GM13976 (cell line): ENCODE measurements around the gene XRCC6.
"Not testable (repeated sequence)": the region's sequence is repeated elsewhere in the genome, so short reads cannot be mapped to it uniquely, and the experiment has no call there.

ENCODE experiments used
- DNase-seq: peaks from one replicate; pipeline ENCODE4 v3.0.0; 2012; ENCODE audit warnings: low spot score
- in situ Hi-C: fragments of 300-500 bp; cut with MboI; formaldehyde crosslinking; loops from one replicate; pipeline ENCODE4 v1.12.0; 2022; ENCODE audit warnings: low sequenced_read_pairs, mixed read lengths, inconsistent platforms; ENCODE audit not compliant: unreplicated experiment
- TF ChIP-seq, protein P1 (sequence below): IDR thresholded peaks from 2 replicates; pipeline ENCODE4 v1.5.1; 2012; ENCODE audit warnings: borderline replicate concordance, mild to moderate bottlenecking; ENCODE audit not compliant: insufficient read depth; ENCODE audit errors: extremely low read depth, missing control alignments, control extremely low read depth

The XRCC6 gene

DNA sequence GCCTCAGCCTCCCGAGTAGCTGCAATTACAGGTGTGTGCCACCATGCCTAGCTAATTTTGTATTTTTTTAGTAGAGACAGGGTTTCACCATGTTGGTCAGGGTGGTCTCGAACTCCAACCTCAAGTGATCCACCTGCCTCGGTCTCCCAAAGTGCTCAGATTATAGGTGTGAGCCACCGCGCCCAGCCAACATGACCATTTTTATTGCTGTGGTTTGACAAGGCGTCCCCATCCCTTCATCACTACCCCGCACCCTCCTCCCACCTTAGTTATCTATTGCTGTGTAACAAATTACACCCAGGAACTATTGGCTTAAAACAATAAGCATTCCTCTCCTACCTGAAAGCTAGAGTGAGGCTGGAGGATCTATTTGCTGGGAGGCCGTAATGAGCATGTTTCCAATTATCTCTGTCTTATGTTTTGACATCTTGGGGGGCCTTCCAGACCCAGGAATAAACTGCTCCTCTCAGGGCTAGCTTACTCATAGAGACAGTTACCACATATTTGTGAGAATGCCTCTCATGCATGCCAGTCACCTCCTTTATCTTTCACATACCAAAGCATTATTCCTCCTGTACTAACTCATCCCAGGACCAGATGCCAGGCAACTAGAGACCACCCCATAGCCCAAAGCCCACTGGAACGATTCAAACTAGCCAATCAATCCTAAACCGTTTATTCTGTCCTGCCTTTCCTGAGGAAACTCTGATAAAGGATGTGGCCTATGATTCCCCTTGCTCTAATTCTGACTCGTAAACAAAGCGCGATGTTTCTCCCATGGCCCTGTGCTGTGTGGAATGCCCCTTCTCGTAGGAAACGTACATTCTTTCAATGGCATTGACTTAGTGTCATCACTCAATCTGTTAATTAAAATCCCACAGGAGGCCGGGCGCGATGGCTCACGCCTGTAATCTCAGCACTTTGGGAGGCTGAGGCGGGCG lies 48.1 kb downstream of the XRCC6 start:
- TF ChIP-seq, protein P1, sequence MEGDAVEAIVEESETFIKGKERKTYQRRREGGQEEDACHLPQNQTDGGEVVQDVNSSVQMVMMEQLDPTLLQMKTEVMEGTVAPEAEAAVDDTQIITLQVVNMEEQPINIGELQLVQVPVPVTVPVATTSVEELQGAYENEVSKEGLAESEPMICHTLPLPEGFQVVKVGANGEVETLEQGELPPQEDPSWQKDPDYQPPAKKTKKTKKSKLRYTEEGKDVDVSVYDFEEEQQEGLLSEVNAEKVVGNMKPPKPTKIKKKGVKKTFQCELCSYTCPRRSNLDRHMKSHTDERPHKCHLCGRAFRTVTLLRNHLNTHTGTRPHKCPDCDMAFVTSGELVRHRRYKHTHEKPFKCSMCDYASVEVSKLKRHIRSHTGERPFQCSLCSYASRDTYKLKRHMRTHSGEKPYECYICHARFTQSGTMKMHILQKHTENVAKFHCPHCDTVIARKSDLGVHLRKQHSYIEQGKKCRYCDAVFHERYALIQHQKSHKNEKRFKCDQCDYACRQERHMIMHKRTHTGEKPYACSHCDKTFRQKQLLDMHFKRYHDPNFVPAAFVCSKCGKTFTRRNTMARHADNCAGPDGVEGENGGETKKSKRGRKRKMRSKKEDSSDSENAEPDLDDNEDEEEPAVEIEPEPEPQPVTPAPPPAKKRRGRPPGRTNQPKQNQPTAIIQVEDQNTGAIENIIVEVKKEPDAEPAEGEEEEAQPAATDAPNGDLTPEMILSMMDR: no peak
- no peak for DNase-seq
- in situ Hi-C loops: no loop called here

DNA sequence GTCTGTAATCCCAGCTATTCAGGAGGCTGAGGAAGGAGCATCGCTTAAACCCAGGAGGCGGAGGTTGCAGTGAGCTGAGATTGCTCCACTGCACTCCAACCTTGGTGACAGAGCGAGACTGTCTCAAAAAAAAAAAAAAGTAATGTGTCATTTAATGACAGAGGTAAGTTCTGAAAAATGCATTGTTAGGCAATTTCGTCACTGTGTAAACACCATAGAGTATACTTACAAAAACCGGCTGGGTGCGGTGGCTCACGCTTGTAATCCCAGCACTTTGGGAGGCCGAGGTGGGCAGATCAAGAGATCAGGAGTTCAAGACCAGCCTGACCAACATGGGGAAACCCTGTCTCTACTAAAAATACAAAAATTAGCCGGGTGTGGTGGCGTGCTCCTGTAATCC lies 51.0 kb downstream of the XRCC6 start:
- in situ Hi-C loops, DNase-seq: not testable (repeated sequence)

DNA sequence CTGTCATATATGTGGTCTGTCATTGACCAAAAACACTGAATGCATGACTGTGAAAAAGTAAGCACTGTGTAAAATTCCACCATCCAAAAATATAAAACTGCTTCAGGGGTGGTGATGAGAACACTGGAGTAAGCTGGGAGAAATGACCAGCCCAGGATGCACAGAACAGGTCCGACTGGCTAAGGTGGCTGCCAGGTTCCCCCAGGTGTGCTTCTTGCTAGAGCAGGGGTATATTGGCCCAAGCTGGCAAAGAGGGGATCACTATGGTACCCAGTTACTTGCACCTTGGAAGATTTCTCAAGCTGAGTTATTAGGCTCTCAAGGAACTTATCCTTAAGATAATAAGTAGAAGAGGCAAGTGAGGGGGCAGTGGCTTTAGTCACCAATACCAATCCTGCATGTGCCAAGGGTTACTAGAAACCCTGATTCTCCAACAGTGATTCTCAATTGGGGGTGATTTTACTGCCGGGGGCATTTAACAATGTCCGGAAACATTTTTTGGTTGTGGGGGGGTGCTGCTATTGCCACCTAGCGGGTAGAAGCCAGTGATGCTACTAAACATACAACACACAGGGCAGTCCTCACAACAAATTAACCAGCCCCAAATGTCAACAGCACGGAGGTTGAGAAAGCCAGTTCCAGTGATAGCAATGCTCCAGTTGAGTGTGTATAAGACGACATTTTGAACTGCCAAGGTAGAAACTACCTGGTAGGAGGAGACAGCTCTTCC lies 51.9 kb downstream of the XRCC6 start:
- in situ Hi-C loops: no loop called here

GRCh38 chr22:41674846-41675340 lies 53.8 kb downstream of the XRCC6 start:
- TF ChIP-seq, protein P1: no peak
- no peak for DNase-seq
- in situ Hi-C loops: no loop called here

More for the DNA sequence above, 51.9 kb downstream of the XRCC6 start:
- TF ChIP-seq, protein P1: peak; percentile 22
- no peak for DNase-seq

GRCh38 chr22:41676134-41676533 lies 55.0 kb downstream of the XRCC6 start:
- in situ Hi-C loops: no loop called here
- DNase-seq: no peak
- TF ChIP-seq, protein P1: no peak

GRCh38 chr22:41681616-41682015 lies 60.5 kb downstream of the XRCC6 start:
- in situ Hi-C loops: no loop called here
- DNase-seq: no peak
- TF ChIP-seq, protein P1: no peak

DNA sequence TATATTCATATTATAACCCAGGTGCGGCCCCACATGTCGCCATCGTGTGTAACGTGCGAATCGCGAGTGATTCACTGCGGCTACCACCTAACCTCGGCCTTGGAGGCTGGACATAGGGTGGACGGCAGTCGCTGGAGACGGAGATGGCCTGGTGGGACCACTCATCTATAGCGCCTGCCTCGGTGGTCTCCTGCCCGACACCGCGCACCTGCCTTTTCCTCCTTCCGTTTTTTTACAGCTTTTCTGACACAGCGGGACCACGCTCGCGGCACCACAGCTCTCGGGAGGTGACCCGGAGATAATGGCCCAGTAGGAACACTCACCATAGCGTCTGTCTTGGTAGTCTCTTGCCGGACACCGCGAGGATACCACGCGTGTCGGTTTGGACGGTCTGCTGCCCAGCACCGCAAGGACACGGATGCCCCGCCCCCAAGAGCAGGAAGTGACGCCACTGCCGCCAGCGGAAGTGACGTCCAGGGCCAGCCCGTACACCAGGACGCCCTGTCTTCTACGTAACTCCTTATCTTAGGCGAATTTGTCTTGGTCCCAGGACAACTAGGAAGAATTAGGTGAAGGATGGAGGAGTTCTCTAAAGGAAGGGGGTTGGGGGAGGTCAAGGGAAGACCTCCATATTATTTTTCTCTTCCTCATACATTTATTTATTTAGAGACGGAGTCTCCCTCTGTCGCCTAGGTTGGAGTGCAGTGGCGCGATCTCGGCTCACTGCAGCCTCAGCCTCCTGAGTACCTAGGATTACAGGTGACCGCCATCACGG lies 61.1 kb downstream of the XRCC6 start:
- peak; percentile 85 for DNase-seq
- TF ChIP-seq, protein P1: no peak
- in situ Hi-C loops: no loop called here
